SK-N-SH (cell line): Measurements from ENCODE around the gene PLSCR1. TPM values are rescaled to one million over a fixed set of nuclear protein-coding genes. Genes with fewer than 3 reads are reported as not detected.

ENCODE experiments used
- CTCF ChIA-PET: fragments of 300-600, 350-600 bp; formaldehyde crosslinking; extraction: SDS; loops from one replicate; lab custom pipeline; 2021; lab: Yijun Ruan, JAX
- POLR2A ChIA-PET: fragments of 350-600 bp; sonication (Branson Sonifier 250); formaldehyde crosslinking; extraction: SDS; loops from one replicate; lab custom pipeline; 2020; ENCODE audit warnings: antibody characterized with exemption, inconsistent platforms; lab: Yijun Ruan, JAX
- DNase-seq: peaks from one replicate; pipeline ENCODE4 v3.0.0; 2012
- H2AFZ ChIP-seq: fragments of 200-600 bp; sonication (generic); 2 replicates; pipeline ENCODE4 v1.8.1; 2016; ENCODE audit warnings: antibody characterized with exemption, mild to moderate bottlenecking, low read depth
- H3F3A ChIP-seq: fragments of 200-600 bp; sonication (generic); replicated peaks from 2 replicates; pipeline ENCODE3; 2016; ENCODE audit warnings: antibody characterized with exemption, mild to moderate bottlenecking; ENCODE audit not compliant: insufficient read depth
- H3K27ac ChIP-seq, 2 experiments: fragments of 200-500 bp in 1 of 2; fragments of 200-600 bp in 1 of 2; sonication (Bioruptor generic) in 1 of 2; sonication (generic), shearing (Covaris generic) in 1 of 2; 2 replicates each; pipeline versions ENCODE4 v1.5.1 to v1.6.1; 2014 to 2016; ENCODE audit warnings: low read depth in 2 of 2, inconsistent platforms in 1 of 2, low read length in 1 of 2, mild to moderate bottlenecking in 1 of 2, mixed read lengths in 1 of 2
- H3K27me3 ChIP-seq: fragments of 200-600 bp; sonication (generic), shearing (Covaris generic); 2 replicates; pipeline ENCODE4 v1.6.1; 2016; ENCODE audit warnings: mixed run types; ENCODE audit not compliant: insufficient read depth
- H3K36me3 ChIP-seq, 2 experiments: fragments of 200-500 bp in 1 of 2; fragments of 200-600 bp in 1 of 2; sonication (Bioruptor generic) in 1 of 2; sonication (generic) in 1 of 2; replicated peaks in 1 of 2; 2 replicates each; pipeline versions ENCODE3 to v1.5.1; 2014 to 2016; ENCODE audit warnings: low read length in 1 of 2, mild to moderate bottlenecking in 1 of 2; ENCODE audit not compliant: insufficient read depth in 2 of 2, control insufficient read depth in 1 of 2
- H3K4me1 ChIP-seq, 2 experiments: fragments of 200-500 bp in 1 of 2; fragments of 200-600 bp in 1 of 2; sonication (Bioruptor generic) in 1 of 2; sonication (generic), shearing (Covaris generic) in 1 of 2; 2 replicates each; pipeline versions ENCODE4 v1.5.1 to v1.6.1; 2014 to 2016; ENCODE audit warnings: low read depth in 1 of 2, low read length in 1 of 2, mixed run types in 1 of 2; ENCODE audit not compliant: insufficient read depth in 2 of 2, control insufficient read depth in 1 of 2
- H3K4me2 ChIP-seq: fragments of 200-600 bp; sonication (generic), shearing (Covaris generic); 2 replicates; pipeline ENCODE4 v1.6.1; 2017; ENCODE audit warnings: mixed run types
- H3K4me3 ChIP-seq, 2 experiments: fragments of 200-500 bp in 1 of 2; fragments of 200-600 bp in 1 of 2; sonication (Bioruptor generic) in 1 of 2; sonication (generic), shearing (Covaris generic) in 1 of 2; 2 replicates each; pipeline versions ENCODE4 v1.5.1 to v1.8.1; 2014 to 2016; ENCODE audit warnings: low read depth in 2 of 2, inconsistent platforms in 1 of 2, low read length in 1 of 2, mild to moderate bottlenecking in 1 of 2, mixed read lengths in 1 of 2, moderate library complexity in 1 of 2
- H3K79me2 ChIP-seq: fragments of 200-600 bp; sonication (generic); 2 replicates; pipeline ENCODE4 v1.8.1; 2017; ENCODE audit warnings: mild to moderate bottlenecking; ENCODE audit not compliant: insufficient read depth
- H3K9ac ChIP-seq: fragments of 200-600 bp; sonication (generic); 2 replicates; pipeline ENCODE4 v1.6.1; 2017; ENCODE audit warnings: mixed run types
- H3K9me2 ChIP-seq: fragments of 200-600 bp; sonication (generic); 2 replicates; pipeline ENCODE4 v1.6.1; 2017; ENCODE audit warnings: mixed run types
- H3K9me3 ChIP-seq: fragments of 200-600 bp; sonication (generic); 2 replicates; pipeline ENCODE4 v1.6.1; 2017; ENCODE audit warnings: mixed run types, mild to moderate bottlenecking, moderate library complexity
- H4K20me1 ChIP-seq: fragments of 200-600 bp; sonication (generic); 2 replicates; pipeline ENCODE4 v1.6.1; 2017; ENCODE audit warnings: mild to moderate bottlenecking, mixed run types; ENCODE audit not compliant: insufficient read depth
- CTCF ChIP-seq: fragments of 200-600 bp; sonication (generic); IDR thresholded peaks from 2 replicates; pipeline ENCODE4 v1.6.1; 2017; ENCODE audit warnings: antibody characterized with exemption, mild to moderate bottlenecking, moderate library complexity
- FOXJ3 ChIP-seq: sonication (generic); formaldehyde crosslinking; IDR thresholded peaks from 2 replicates; pipeline ENCODE4 v1.5.1; 2020; ENCODE audit warnings: mild to moderate bottlenecking, missing genetic modification reagents
- FOXM1 ChIP-seq: IDR thresholded peaks from 2 replicates; pipeline ENCODE4 v1.4.0; 2012; ENCODE audit warnings: low read depth, mild to moderate bottlenecking
- JUND ChIP-seq: IDR thresholded peaks from 2 replicates; pipeline ENCODE4 v1.4.0; 2012
- MEF2A ChIP-seq: IDR thresholded peaks from 2 replicates; pipeline ENCODE4 v1.4.0; 2012; ENCODE audit warnings: low read depth, borderline replicate concordance
- MXI1 ChIP-seq: IDR thresholded peaks from 2 replicates; pipeline ENCODE4 v1.6.1; 2012; ENCODE audit warnings: mild to moderate bottlenecking, low read depth, low read length, improper control_type of control experiment
- NFIC ChIP-seq: IDR thresholded peaks from 2 replicates; pipeline ENCODE4 v1.4.0; 2012; ENCODE audit warnings: borderline replicate concordance
- NRF1 ChIP-seq: IDR thresholded peaks from 2 replicates; pipeline ENCODE4 v1.6.1; 2012; ENCODE audit warnings: low read depth, mild to moderate bottlenecking, low read length
- RAD21 ChIP-seq: IDR thresholded peaks from 2 replicates; pipeline ENCODE4 v1.6.1; 2012; ENCODE audit warnings: mild to moderate bottlenecking, low read length
- REST ChIP-seq: IDR thresholded peaks from 2 replicates; pipeline ENCODE4 v1.6.1; 2012; ENCODE audit warnings: mild to moderate bottlenecking, low read depth, low read length, moderate library complexity
- SMC3 ChIP-seq: IDR thresholded peaks from 2 replicates; pipeline ENCODE4 v1.6.1; 2012; ENCODE audit warnings: low read depth, low read length, improper control_type of control experiment
- TAF1 ChIP-seq: IDR thresholded peaks from 2 replicates; pipeline ENCODE4 v1.6.1; 2012; ENCODE audit warnings: low read depth, mild to moderate bottlenecking, low read length, moderate library complexity, borderline replicate concordance
- TCF12 ChIP-seq: IDR thresholded peaks from 2 replicates; pipeline ENCODE4 v1.4.0; 2012
- TEAD4 ChIP-seq: IDR thresholded peaks from 2 replicates; pipeline ENCODE4 v1.4.0; 2012; ENCODE audit warnings: mild to moderate bottlenecking, borderline replicate concordance; ENCODE audit not compliant: insufficient read depth
- YY1 ChIP-seq: IDR thresholded peaks from 2 replicates; pipeline ENCODE4 v1.4.0; 2012; ENCODE audit warnings: low read depth, mild to moderate bottlenecking
- polyA plus RNA-seq, 3 experiments: library from polyadenylated mRNA; depleted of rRNA; stranded (reverse); fragments of >200 nt; gene quantifications; 2 replicates each; pipeline ENCODE4 v1.2.3, GENCODE V29; 2012

The PLSCR1 gene
- polyA plus RNA-seq, 1 of the 3 experiments (the other 2 are of a cell fraction) = 10.9 TPM

- H3K9me2 ChIP-seq = no peaks in the 10 kb centered on the region
- H3K79me2 ChIP-seq = no peaks in the 10 kb centered on the region
- no peak for DNase-seq
- TF ChIP-seq FOXM1 = no peak
- TF ChIP-seq SMC3 = no peak
- no peak for TF ChIP-seq JUND
- TF ChIP-seq CTCF = no peak
- TF ChIP-seq TAF1 = no peak
- no peak for TF ChIP-seq RAD21
- TF ChIP-seq NRF1 = no peak
- TF ChIP-seq MXI1 = no peak
- no peak for TF ChIP-seq YY1
- TF ChIP-seq TEAD4 = no peak
- TF ChIP-seq TCF12 = no peak
- no peak for TF ChIP-seq REST
- no peak for TF ChIP-seq MEF2A
- no peak for TF ChIP-seq NFIC
- no peak for TF ChIP-seq FOXJ3
- no peak overlapping the region for H2AFZ ChIP-seq
- no peaks in the 10 kb centered on the region for H4K20me1 ChIP-seq
- H3K27me3 ChIP-seq = no peaks in the 10 kb centered on the region
- ChIA-PET CTCF (no interaction called here), POLR2A (no interaction called here)
- peaks cover 2% of the 10 kb centered on the region for H3F3A ChIP-seq
- no peak overlapping the region for H3K27ac ChIP-seq
- H3K9me3 ChIP-seq = no peaks in the 10 kb centered on the region
- H3K36me3 ChIP-seq = no peaks in the 10 kb centered on the region
- H3K4me3 ChIP-seq = no peak overlapping the region
- no peak overlapping the region; the same call in 1 of the 2 replicates for H3K4me2 ChIP-seq
- 0 out of 4 replicates have a peak, but pooled peaks cover 0 to 4% of the 10 kb centered on the region in 2 experiments for H3K4me1 ChIP-seq
- H3K9ac ChIP-seq = no peak overlapping the region
Observed at GRCh38 chr3:146550070-146550615, 5.7 kb upstream of the PLSCR1 start.
